Esophagus muscularis mucosa (tissue), 3 donors: Measurements from ENCODE around the gene GRIK5.

Source experiments
- CTCF ChIP-seq, 3 experiments: fragments of 200-600 bp in 2 of 3; fragments of 450-650 bp in 1 of 3; sonication (generic) in 2 of 3; IDR thresholded peaks; one replicate each; pipeline ENCODE4 v1.5.1; 2017 to 2019; ENCODE audit warnings: antibody characterized with exemption in 3 of 3, mild to moderate bottlenecking in 2 of 3, moderate library complexity in 1 of 3
- POLR2AphosphoS5 ChIP-seq, 2 donors: sonication (generic); formaldehyde crosslinking; IDR thresholded peaks; one replicate each; pipeline ENCODE4 v1.6.1; 2017; ENCODE audit warnings: antibody characterized with exemption in 2 of 2

GRCh38 chr19:41977916-41978315 is 92.1 kb downstream of the GRIK5 start:
- no peak for TF ChIP-seq CTCF (IDR thresholded peaks at IDR 0.05)
- no peak for TF ChIP-seq POLR2AphosphoS5 (IDR thresholded peaks at IDR 0.05)
